T-helper 2 cell (primary cell): ENCODE measurements around the gene EML1.
A peak's percentile ranks its signal among the peaks of the same experiment; 100 is the strongest.

Experiments
- DNase-seq, 5 experiments: peaks; one replicate each; pipeline versions ENCODE4 v3.0.0 to v3.0.0-alpha.2; 2012 to 2022

Gene EML1

DNA sequence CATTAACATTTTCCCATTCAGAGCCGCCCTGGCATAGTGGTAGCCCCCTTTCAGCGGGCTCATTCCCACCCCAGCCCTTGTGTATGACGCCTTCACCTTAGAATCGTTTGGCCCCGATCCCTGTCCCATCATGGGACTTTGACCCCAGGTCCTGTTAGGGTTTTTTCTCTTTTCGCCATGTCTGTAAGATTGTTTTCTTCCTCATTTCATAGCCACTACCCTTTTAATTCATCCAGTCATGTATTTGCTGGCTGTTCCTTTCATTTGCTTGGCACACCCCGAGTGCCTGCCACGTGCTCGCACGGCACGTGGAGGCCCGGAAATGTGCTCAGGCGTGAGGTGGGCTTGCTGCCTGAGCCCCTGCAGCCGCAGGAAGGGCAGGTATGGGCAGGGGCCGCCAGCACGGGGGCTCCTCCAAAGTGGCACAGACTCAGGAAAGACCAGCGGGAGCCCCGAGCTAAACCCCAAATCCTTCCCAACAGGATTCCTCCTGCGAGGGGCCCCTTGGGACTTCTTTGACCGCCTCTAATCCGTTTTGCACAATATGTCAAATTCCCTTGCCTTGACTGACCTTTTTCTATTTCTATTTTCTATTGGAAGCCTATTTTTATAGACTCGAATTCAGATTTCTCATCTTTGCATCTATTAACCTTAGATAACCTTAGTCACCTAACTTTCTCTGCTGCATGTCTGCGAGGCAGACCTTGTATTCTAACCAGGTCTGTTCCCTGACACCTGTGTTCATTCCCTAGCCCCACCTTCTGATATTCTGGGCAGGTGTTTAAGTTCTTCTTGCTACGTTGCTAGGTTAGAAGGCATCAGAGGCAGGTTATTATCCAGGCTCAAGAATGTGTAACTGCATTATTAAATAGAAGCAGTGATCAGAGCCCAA is 114.8 kb downstream of the EML1 start:
- no peak for DNase-seq

DNA sequence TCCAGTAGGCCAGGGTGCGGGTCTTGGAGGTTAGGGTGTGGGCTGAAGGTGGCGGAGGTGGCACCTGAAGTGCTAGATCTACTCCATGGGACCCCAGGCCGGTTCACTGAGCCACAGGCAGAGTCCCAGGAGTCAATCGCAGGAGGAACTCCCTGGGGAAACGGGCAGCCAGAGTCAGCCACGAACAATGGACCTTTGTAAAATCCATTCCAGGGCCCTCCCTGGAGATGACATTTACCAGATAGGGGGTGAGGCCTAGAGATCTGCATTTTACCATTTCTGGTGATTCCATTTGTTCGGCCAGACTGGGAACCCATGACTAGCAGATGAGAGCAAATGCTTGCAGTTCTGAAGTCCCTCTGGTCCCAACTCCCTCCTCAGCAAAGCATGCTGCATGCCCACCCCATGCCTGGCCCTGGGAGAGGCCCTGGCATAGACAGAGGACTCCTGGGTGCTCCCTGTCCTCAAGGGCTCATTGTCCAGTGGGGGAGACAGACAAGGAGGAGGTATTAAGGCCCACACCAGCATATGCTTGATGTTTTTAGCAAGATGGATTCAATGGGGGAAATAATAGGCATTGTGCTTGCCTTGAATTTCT is 115.5 kb downstream of the EML1 start:
- DNase-seq, result no peak

DNA sequence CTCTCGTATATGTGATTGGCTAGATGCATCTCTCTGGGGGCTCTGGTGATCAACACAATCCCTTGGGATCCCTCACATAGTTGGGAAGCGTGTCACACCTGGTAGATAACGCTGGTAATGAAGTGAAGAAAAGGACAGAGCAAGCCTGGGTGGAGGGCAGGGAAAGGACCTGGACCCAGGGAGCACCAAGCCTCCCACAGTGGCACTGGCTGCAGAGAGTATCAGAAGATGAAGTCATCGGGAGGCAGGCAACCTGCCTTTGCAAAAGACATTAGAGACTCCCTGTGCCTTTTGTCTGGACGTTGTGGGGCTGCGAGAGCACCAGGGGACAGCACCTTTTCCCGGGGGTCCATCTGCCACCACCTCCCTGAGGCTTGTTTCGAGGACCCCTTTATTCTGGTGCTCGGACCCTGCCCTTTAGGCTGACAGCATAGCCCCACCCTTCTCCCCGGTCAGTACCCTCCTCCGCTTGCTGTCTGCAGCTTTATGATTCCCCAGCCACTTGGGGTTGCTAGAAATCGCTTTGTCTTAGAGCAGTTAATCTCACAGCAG is 116.4 kb downstream of the EML1 start:
- no peak for DNase-seq

DNA sequence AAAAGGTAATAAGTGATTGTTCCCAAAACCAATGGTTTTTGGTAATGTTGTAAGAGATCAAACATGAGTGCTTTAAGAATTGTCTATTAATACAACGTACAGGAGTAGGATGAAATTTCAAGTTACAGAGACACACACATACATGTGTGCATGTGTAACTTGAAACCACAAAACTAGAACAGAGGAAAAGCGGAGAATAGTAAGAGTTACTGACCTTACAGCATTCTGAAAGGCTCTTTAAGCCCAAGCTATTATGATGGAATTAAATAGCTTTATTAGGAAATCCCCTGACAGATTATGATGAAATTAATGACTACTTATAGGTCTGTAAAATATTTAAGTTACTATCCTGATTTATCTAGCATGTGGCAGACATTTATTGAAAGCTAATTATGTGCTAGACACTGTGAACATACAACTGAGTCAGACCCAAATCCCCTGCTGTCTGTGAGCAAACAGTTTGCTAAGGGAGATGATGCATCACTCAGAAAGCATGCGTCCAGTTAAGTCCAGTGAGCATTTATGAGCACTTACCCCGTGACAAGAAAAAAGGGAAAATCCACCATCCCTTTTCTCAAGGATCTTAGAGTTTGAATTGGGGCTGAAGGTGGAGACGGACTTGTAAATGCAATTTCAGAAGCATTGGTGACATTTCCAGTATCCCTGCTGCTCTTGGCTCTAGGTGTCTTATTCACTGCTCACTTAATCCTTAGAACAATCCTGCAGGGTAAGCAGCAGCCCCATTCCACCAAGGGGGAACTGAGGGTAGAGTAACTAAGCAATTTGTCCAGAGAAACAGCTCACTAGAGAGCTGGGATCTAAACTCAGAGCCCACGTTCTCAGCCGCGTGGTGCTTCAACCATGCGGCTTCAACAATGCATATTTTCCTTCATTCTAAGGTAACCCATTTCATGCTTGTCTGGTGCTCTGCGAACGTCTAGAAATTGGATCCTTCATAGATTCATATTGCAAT is 117.4 kb downstream of the EML1 start:
- DNase-seq, result no peak

GRCh38 chr14:99915305-99916090 is 122.3 kb downstream of the EML1 start:
- DNase-seq, result no peak

GRCh38 chr14:99916091-99916383 is 122.8 kb downstream of the EML1 start:
- DNase-seq, result no peak

- no peak for DNase-seq
Measured at GRCh38 chr14:99918781-99919180, 125.6 kb downstream of the EML1 start.

DNA sequence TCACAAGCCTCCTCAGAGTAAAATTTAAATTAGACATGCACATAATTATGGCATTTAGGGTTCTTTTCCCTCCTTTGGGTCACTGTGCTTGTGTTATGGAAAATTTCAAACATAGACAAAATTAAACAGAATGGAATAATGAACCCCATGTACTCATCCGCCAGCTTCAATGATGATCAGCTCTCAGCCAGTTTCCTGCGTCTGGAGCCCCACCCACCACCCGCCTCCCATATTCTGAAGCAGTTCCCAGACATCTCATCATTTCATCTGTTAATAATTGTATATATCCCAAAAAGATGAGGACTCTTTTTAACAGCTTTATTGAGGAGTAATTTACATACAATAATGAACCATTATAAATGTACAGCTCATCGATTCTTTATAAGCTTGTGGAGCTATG is 128.2 kb downstream of the EML1 start:
- no peak for DNase-seq

- DNase-seq, result no peak
Measured at GRCh38 chr14:99924379-99924778, 131.2 kb downstream of the EML1 start.

- no peak for DNase-seq
Measured at GRCh38 chr14:99925471-99925870, 132.3 kb downstream of the EML1 start.

- DNase-seq, result no peak
Measured at GRCh38 chr14:99928963-99929362, 135.8 kb downstream of the EML1 start.

DNA sequence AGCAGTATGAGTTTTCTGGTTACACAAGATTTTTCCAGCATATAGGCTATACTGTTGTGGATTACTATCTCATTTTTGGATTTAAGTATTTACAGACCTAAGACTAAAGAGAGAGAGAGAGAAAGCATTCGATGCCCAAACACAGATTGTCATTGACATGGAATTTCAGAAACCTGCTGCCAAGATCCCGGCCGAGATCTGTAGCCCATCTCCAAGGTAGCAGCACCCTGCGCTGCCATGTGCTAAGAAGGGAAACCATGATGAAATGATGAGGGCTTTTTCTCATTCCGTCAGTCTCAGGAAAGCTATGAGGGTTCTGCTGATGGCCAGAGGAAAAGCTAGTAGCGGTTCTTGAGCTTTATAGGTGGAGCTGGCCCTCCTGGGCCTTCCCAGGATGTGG is 136.4 kb downstream of the EML1 start:
- no peak for DNase-seq

DNA sequence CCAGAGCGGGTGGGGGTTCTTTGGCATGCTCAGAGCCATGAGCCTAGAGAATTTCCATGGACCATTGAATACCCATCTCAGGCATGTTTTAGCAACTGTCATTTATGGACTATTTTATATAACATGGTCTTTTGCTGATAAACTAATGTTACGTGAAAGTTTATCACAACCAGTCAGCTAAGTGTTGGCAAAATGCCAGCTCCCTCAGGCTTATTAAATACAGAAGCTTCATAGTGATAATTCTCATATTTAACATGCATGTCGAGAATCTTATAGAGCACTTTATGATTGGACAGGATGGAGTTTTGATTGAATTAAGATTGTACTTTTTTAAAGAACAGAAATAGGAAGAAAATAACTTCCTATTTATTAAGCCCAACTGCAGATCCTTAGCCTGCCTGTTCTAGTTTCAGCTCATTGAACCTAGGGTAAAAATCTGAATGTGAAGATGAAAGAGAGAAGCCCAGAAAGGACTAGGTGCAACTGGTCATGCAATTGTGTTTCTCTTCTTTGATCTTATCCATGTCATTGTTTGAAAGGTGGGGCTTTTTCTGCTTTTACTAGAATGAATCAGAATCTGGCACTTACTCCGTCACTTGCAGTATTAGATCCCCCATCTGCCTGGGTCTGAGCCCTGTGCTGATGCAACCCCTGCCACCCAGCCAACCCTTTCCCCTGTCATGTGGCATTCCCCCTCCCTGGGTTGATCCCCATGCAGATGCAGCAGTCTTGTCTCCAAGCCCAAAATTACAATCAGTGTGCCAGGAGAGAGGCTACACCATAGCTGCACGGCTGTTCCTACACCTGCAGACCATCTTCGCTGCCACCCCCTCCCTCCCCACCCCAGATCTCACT is 137.4 kb downstream of the EML1 start:
- peak in 1 of 5 experiments; percentile 85 for DNase-seq

DNA sequence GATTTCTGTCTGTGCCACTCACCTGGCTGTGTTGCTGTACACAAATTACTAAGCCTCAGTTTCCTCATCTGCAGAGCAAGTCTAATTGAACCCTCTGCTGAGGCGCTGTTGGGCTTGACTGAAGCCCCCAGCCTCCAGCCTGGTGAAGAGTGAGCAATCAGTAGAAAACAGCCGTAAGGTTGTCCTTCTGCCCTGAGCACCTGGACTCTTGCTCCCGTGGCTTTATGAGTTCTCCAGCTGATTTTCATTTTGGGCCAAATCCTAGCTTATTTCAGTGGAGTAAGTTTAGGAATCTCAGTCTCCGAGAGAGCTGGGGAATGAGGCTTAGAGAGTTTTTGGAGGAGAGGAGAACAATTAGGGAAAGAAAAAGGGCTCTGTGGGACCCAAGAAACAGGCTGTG is 138.1 kb downstream of the EML1 start:
- DNase-seq, result no peak

GRCh38 chr14:99936056-99936455 is 142.8 kb downstream of the EML1 start:
- DNase-seq, result no peak

DNA sequence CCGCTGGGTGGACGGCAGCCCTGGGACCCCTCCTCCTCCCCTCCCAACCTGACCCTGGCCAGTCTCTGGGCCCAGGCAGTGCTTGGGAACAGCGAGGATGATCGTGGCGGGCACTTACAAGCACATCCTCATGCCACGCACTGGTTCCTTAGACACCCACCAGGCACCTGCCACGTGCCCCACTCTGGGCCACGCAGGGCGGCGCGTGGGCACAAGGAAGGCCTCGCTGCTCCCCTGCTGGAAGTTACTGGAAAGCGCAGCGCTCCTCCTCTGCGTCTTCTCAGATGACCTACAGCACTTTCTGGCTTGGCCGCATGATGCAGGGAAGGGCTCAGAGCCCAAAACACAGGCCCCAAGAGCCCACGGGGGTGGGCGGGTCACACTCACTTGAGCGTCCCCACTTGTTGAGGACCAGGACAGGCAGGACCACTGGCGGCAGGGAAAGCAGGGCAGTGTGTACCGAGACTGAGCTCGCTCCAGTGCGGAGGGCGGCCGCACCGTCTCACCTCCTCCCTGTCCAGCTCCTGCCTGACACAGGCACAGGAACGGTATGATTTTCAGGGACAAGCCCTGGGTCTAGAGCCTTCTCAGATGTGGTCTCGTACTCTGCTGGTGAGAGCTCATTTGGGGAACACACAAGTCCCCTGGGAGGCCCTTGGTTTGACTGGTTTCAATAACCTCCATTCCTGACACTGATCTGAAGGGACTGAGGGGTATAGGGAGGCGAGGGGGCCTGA is 143.7 kb downstream of the EML1 start:
- no peak for DNase-seq

- no peak for DNase-seq
Measured at GRCh38 chr14:99937475-99938244, 144.4 kb downstream of the EML1 start.

DNA sequence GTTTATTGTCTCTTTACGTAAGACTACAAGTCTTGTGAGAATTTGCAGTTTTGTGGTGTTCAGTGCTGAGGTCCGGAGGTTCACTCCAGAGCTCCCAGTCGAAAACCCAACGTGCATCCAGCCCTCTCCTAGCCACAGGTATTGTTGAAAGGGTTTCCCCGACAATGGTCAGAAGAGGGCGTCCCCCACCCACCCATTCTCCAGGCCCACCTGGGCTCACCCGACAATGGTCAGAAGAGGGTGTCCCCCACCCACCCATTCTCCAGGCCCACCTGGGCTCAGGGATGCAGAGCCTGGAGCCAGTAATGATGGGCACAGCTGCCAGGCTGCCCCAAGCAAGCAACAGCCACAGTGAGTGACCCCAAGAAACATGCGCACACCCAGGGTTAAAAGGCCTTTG is 145.2 kb downstream of the EML1 start:
- no peak for DNase-seq

DNA sequence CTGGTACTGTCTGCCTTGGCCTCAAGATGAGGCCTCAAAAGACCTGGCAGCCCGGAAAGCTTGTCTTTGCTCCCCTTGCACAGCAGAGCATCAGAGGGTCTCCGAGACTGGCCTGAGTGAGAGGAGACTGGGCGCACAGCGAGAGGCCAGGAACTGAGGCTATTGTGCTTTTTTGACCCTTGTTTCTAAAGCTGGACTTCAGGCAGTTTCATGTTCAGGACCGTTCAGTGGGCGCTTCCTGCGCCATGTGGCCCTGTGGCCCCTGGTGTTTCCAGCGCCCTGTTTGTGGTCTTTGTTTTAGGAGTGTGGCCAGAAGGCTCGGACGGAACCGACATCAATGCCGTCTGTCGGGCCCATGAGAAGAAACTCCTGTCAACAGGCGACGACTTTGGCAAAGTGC is 145.7 kb downstream of the EML1 start:
- DNase-seq, result no peak

DNA sequence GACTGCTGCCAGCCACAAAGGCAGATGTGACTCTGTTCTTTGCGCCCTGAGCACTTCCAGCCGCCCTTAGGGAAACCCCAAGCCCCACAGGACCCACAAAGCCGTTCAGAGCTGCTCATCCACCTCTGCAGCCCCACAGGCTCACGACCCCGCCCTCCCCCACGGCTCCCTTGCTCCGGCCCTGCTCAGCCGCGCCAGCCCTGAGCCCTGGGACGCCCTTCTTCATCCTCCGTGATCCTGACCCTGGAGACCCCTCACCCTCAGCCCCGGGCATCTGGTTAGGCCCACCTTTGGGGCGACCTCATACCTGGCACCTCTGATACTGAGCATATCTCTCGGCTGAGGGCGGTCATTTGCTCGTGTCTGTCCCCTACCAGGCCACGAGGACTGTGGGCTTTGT is 146.2 kb downstream of the EML1 start:
- DNase-seq, result no peak
